HG03095 (cell line): Measurements from ENCODE around the gene MAD2L1.

Experiments
- ATAC-seq: cut with Tn5 transposase; IDR thresholded peaks from one replicate; pipeline ENCODE4 v1.9.1; 2021; ENCODE audit warnings: moderate library complexity; ENCODE audit not compliant: unreplicated experiment

The MAD2L1 gene

GRCh38 chr4:120062663-120063195 is 3.9 kb downstream of the MAD2L1 start:
- no peak for ATAC-seq

GRCh38 chr4:120059036-120059435 is 7.6 kb downstream of the MAD2L1 start:
- ATAC-seq, result no peak

GRCh38 chr4:120057416-120057815 is 9.2 kb downstream of the MAD2L1 start:
- no peak for ATAC-seq

DNA sequence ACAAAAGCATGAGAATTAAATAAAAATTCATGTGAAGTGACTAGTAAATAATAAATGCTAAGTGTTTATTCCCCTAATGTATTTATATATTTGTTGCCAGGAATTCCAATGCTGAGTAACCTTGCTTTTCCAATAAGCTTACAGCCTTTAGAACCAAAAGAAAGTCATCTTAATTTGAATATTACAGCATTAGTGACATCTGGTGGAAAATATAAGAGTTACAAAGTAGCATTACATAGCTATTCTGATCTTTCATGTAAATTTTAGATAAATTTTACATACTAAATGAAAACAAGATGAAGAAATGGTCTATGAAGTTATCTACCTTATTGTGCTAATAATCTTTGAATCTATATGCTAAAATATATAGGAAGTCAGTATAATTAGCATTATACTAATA is 10.4 kb downstream of the MAD2L1 start:
- no peak for ATAC-seq

GRCh38 chr4:120055795-120056194 is 10.9 kb downstream of the MAD2L1 start:
- ATAC-seq, result no peak

DNA sequence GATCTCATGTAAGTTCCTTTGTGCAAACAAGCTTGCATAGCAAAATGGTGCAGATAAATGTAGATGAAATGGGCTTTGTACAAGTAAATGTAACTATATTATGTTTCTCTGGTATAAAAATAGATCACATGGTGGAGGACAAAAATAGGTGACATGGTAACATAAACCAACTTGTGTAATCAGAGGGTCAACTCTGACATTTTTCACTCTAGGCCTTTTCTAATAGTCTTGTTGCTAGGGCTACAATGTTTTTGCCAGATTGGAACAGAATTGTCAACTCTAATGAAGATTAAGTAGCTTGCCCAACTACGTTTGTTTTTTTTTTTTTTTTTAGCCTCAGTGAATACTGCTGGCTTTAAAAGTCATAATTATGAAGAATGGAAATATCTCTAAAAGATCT is 11.5 kb downstream of the MAD2L1 start:
- no peak for ATAC-seq

DNA sequence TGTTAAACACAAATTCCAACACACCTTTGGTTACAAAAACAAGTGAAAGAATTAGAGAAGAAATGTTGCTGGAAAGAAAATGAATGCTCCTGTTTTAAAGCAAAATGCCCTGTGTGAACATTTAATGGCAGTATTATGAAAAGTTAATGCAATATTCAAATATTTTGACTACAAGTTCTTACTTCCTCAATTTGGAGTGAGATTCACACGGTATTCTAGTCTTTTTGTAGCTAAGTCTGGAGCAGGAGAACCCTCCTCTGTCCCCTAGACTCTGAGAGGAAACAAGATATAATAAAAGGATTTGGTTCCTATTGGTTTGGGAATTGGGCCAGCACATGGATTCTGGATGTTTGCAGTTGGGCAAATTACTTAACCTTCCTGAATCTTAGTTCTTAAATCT is 12.7 kb downstream of the MAD2L1 start:
- ATAC-seq, result peak; percentile 55

DNA sequence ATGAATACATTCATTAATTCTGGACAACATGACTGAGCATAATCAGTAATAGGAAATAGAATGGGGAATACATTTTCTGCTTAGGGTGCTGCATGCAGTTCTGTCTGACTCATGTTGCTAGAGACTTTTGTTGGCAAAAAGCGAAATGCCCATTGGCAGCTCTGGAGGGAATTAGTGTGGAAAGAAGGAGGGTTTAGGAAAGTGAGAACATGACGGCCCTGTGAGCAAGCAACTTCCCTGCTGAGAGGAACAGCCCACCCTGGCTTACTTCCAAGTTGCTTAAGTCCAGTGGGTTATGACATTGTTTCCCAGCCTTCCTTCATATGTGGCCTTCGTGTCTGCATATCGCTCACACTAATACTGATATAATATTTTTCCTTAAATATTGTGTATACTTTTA is 13.8 kb downstream of the MAD2L1 start:
- no peak for ATAC-seq

- no peak for ATAC-seq
Measured at GRCh38 chr4:120051253-120051652, 15.4 kb downstream of the MAD2L1 start.

DNA sequence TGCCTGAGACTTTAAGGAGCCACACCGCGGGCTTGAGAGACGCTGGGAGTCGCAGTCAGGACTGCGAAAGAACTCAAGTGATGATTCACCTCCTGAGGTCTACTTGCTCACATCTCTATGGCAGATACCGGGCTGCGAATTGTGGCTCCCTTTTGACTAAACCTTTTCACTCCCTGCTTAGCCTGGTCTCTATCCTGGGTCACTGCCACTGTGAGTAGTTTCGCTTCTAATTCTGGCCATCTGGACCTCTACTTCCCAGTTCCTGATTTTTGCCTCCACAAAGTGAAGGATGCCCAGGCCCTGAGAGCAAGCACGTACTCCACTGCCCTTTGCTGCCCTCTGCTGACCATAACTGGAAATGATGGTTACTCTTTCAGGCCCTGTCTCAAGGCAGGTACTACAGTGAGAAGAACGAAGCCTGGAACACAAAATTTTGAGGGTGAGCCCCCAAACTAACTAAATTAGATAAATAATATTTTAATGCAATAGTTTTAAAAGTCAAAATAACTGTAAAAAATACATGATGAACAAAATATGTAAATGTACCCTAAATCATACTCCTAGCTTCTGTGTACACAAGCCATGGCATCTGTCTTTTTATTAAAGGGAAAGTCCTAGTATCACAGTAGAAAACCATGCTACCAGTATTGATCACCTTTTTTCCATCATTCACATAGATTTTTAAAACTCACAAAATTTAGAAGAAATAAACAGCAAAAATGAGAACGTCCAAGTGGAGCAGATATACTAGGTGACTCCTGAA is 16.7 kb downstream of the MAD2L1 start:
- ATAC-seq, result peak; percentile 88

DNA sequence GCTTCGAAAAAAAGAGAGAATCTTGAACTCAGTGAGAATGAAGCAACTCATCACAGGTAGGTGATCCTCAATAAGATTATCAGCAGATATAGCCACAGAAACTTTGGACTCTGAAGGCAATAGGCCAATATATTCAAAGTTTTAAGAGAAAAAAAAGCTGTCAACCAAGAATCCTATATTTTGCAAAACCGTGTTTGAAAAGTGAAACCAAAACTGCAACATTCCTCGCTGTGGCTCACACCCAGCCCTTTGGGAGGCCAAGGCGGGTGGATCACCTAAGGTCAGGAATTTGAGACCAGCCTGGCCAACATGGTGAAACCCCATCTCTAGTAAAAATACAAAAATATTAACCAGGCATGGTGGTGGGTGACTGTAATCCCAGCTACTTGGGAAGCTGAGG is 22.8 kb downstream of the MAD2L1 start:
- no peak for ATAC-seq

- ATAC-seq, result no peak
Measured at GRCh38 chr4:120037411-120037810, 29.2 kb downstream of the MAD2L1 start.

GRCh38 chr4:120034913-120035312 is 31.7 kb downstream of the MAD2L1 start:
- ATAC-seq, result no peak

- no peak for ATAC-seq
Measured at GRCh38 chr4:120026853-120027252, 39.8 kb downstream of the MAD2L1 start.

DNA sequence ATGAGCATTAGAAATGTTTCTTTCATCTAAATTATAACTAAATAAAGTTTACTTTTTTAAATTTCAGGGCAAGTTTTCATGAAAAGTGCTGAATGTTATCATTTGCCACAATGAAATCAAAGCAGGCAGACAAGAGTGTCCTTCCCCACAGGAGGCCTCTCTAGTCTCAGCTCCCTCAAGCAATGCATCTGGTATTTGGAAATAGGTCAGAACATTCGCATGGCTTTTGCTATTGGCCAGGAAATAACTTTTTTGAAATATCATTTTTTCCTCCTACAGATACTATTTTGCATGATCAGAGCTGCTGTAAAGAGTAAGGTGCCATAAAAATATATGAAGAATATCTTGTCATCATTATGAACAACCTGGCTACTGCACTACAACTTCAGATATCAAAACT is 41.1 kb downstream of the MAD2L1 start:
- no peak for ATAC-seq

- ATAC-seq, result no peak
Measured at GRCh38 chr4:120018786-120019185, 47.9 kb downstream of the MAD2L1 start.

DNA sequence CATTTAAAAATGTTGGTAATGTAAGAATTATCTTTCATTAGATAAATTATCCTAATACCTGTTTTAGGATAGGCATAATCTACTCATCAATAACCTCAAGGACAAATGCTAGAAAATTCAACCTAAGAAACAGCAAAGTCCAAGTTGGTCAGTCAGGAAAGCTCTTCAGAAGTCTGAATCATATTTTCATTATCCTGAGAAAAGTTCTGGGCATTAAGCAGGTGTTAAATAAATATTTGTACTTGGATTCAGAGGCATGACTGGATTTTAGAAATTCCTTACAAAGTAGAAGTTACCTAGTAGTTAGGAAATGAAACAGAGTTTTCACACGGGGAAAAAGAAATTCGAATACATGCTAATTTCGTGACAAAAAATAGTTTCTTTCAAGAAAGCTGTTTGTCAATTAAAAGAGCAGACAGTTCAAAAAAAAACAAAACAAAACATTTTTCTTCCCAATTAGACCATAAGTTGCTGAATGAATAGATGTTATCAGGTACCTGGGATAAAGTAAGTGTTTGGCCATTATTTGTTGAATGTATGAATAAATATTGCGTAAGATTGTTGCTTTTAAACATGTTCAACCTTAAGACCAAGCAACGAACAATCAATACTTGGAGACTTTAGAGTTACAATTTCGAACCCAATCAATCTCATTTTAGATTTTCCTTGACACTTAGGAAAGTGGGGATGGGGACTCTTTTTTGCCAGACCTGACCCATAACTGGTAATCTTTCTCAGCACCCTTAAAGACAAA is 48.5 kb downstream of the MAD2L1 start:
- no peak for ATAC-seq

DNA sequence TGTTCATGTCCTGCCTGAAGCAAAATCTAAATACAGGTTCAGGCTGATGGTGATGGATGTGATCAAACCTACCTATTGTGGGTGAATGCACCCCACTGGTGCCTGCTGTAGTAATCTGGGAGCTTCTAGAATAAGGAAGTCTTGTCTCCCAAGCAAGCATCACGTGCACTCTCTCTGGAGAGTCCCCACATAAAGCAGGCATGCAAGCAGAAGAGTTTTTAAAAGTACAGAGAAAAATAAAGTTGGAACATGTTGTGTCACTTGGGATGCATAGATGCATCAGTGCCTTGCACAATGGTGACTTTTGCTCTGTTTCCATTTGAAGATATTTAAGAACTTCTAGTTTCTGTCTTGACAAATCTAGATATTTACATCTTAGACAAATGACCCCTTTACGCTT is 54.9 kb downstream of the MAD2L1 start:
- no peak for ATAC-seq

GRCh38 chr4:120010646-120011045 is 56.0 kb downstream of the MAD2L1 start:
- ATAC-seq, result no peak

GRCh38 chr4:120009731-120010130 is 56.9 kb downstream of the MAD2L1 start:
- no peak for ATAC-seq

- ATAC-seq, result no peak
Measured at GRCh38 chr4:120008957-120009356, 57.7 kb downstream of the MAD2L1 start.

DNA sequence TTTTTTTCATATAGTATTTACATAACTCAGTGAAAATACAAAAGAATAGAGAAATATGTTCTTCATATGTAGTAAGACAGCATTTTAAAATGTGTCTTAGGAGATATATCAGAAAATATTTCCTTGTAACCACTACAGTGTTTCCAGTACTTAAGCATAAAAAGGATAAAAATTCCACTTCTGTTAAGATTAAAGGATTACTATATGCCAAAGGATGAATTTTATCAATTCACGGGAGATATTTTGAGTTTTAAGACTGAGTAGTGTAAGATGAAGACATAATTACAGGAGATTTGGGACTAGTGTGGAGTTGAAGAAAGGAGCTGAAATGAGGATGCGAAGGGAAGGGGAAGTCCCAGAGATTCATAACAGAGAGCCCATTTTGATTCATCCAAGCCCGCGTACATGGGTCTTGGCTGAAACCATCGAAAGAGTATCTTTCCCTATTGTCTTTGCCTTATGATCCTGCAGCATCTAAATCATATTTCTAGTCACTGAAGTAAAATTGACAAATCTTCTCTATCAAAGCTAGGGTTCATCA is 58.7 kb downstream of the MAD2L1 start:
- ATAC-seq, result no peak
